HepG2 (cell line): ENCODE data around the gene PPP1R7. TPM values are rescaled to one million over a fixed set of nuclear protein-coding genes. Genes with fewer than 3 reads are reported as not detected.

ENCODE experiments used
- ATAC-seq: fragments of 200-7000 bp; cut with Tn5 transposase; 3 replicates; pipeline ENCODE4 v1.9.1; 2020; ENCODE audit warnings: mild to moderate bottlenecking, moderate library complexity
- BruUV-seq: library from RNA; stranded (reverse); fragments of 400-500 nt; replicated peaks from 2 replicates; lab custom pipeline; 2021; lab: Mats Ljungman, UMichigan
- CTCF ChIA-PET: fragments of 300-600 bp; formaldehyde crosslinking; extraction: SDS; loops from one replicate; lab custom pipeline; 2021; ENCODE audit warnings: low total read pairs, inconsistent platforms, low intra/inter-chr PET ratio; lab: Yijun Ruan, JAX
- POLR2A ChIA-PET: fragments of 350-600 bp; sonication (Branson Sonifier 250); formaldehyde crosslinking; loops from one replicate; lab custom pipeline; 2020; ENCODE audit warnings: antibody characterized with exemption, inconsistent platforms; lab: Yijun Ruan, JAX
- DNase-seq: peaks from one replicate; pipeline ENCODE4 v3.0.0-alpha.2; 2015; ENCODE audit warnings: low spot score
- FAIRE-seq: peaks from 3 replicates; lab custom pipeline; 2011; peaks lifted over from hg19 to GRCh38; lab: Jason Lieb, UNC
- H2AFZ ChIP-seq: one replicate; pipeline ENCODE4 v1.6.1; 2011; ENCODE audit warnings: low read length, inconsistent platforms
- H3K27ac ChIP-seq: fragments of 300-600 bp; 3 replicates; pipeline ENCODE4 v1.8.0; 2011; ENCODE audit warnings: mixed run types, mild to moderate bottlenecking, mixed read lengths, low read length, inconsistent platforms; ENCODE audit not compliant: insufficient read depth; ENCODE audit errors: extremely low read length
- H3K27me3 ChIP-seq, 2 experiments: fragments of 200-600 bp in 1 of 2; 2 replicates in 1 of 2; 3 replicates in 1 of 2; pipeline versions ENCODE4 v1.6.0 to v1.8.0; 2011; ENCODE audit warnings: low read length in 2 of 2, mild to moderate bottlenecking in 2 of 2, moderate library complexity in 2 of 2, inconsistent platforms in 1 of 2; ENCODE audit not compliant: insufficient read depth in 2 of 2, control insufficient read depth in 1 of 2
- H3K36me3 ChIP-seq, 2 experiments: fragments of 200-600 bp in 1 of 2; replicated peaks in 1 of 2; 2 replicates in 1 of 2; 3 replicates in 1 of 2; pipeline versions ENCODE4 v1.5.1 to v1.8.0; 2011; ENCODE audit warnings: low read length in 2 of 2, inconsistent platforms in 1 of 2; ENCODE audit not compliant: insufficient read depth in 2 of 2, control insufficient read depth in 1 of 2
- H3K4me1 ChIP-seq: 2 replicates; pipeline ENCODE4 v1.5.1; 2012; ENCODE audit warnings: low read length, inconsistent platforms; ENCODE audit not compliant: insufficient read depth
- H3K4me2 ChIP-seq: 2 replicates; pipeline ENCODE4 v1.6.0; 2011; ENCODE audit warnings: low read depth, low read length, inconsistent platforms
- H3K4me3 ChIP-seq, 3 experiments: fragments of 200-600 bp in 1 of 3; sonication (generic), shearing (Covaris generic) in 1 of 3; replicated peaks in 1 of 3; 2 replicates each; pipeline ENCODE4 v1.5.1; 2011 to 2016; ENCODE audit warnings: low read length in 3 of 3, inconsistent platforms in 2 of 3, low read depth in 2 of 3, mild to moderate bottlenecking in 2 of 3, control low read depth in 1 of 3, mixed read lengths in 1 of 3; ENCODE audit not compliant: insufficient read depth in 1 of 3
- H3K79me2 ChIP-seq: one replicate; pipeline ENCODE4 v1.6.1; 2011; ENCODE audit warnings: low read length, inconsistent platforms; ENCODE audit not compliant: insufficient read depth
- H3K9ac ChIP-seq: 2 replicates; pipeline ENCODE4 v1.6.0; 2011; ENCODE audit warnings: mild to moderate bottlenecking, low read depth, low read length, inconsistent platforms; ENCODE audit not compliant: insufficient read depth
- H3K9me3 ChIP-seq: 2 replicates; pipeline ENCODE4 v1.5.1; 2012; ENCODE audit warnings: mild to moderate bottlenecking, low read length
- H4K20me1 ChIP-seq: 2 replicates; pipeline ENCODE4 v1.6.0; 2011; ENCODE audit warnings: inconsistent platforms, mild to moderate bottlenecking, low read length, moderate library complexity; ENCODE audit not compliant: insufficient read depth
- ARID2 ChIP-seq: sonication (generic); formaldehyde crosslinking; IDR thresholded peaks from 2 replicates; pipeline ENCODE4 v1.8.1; 2022; ENCODE audit warnings: mild to moderate bottlenecking, missing genetic modification reagents, borderline replicate concordance
- CENPT ChIP-seq: sonication (generic); formaldehyde crosslinking; IDR thresholded peaks from 2 replicates; pipeline ENCODE4 v1.8.0; 2022; ENCODE audit warnings: low read depth, mild to moderate bottlenecking, moderate library complexity, missing genetic modification reagents
- CREB1 ChIP-seq, 2 experiments: fragments of 450-650 bp in 1 of 2; IDR thresholded peaks; 2 replicates each; pipeline ENCODE4 v1.6.1; 2016 to 2017; ENCODE audit warnings: control low read depth in 1 of 2, mild to moderate bottlenecking in 1 of 2, missing compliant biosample characterization in 1 of 2, missing genetic modification characterization in 1 of 2
- KLF12 ChIP-seq: sonication (generic); formaldehyde crosslinking; IDR thresholded peaks from 2 replicates; pipeline ENCODE4 v1.4.0; 2020; ENCODE audit warnings: missing genetic modification reagents, borderline replicate concordance
- KLF15 ChIP-seq: sonication (generic); formaldehyde crosslinking; IDR thresholded peaks from 2 replicates; pipeline ENCODE4 v1.8.1; 2023; ENCODE audit warnings: borderline replicate concordance, mild to moderate bottlenecking, inconsistent platforms, missing genetic modification reagents, mixed read lengths
- KLF6 ChIP-seq: IDR thresholded peaks from 2 replicates; pipeline ENCODE4 v1.8.0; 2016; ENCODE audit warnings: missing biosample characterization, missing genetic modification reagents
- MAX ChIP-seq: IDR thresholded peaks from 2 replicates; pipeline ENCODE4 v1.6.1; 2012; ENCODE audit warnings: inconsistent platforms
- MZF1 ChIP-seq: sonication (generic); formaldehyde crosslinking; IDR thresholded peaks from 2 replicates; pipeline ENCODE4 v1.8.1; 2023; ENCODE audit warnings: mild to moderate bottlenecking, missing genetic modification reagents, borderline replicate concordance
- PHF5A ChIP-seq: IDR thresholded peaks from one replicate; pipeline ENCODE4 v1.6.1; 2018; ENCODE audit warnings: low read depth, missing genetic modification reagents; ENCODE audit not compliant: unreplicated experiment
- RFXAP ChIP-seq: sonication (generic); formaldehyde crosslinking; IDR thresholded peaks from 2 replicates; pipeline ENCODE4 v1.4.0; 2020; ENCODE audit warnings: missing genetic modification reagents, borderline replicate concordance
- SNAPC2 ChIP-seq: sonication (generic); formaldehyde crosslinking; IDR thresholded peaks from 2 replicates; pipeline ENCODE4 v1.8.1; 2022; ENCODE audit warnings: mild to moderate bottlenecking, missing genetic modification reagents
- TGIF2 ChIP-seq: IDR thresholded peaks from 2 replicates; pipeline ENCODE4 v1.6.1; 2016; ENCODE audit warnings: control low read depth, missing compliant biosample characterization
- THYN1 ChIP-seq: sonication (generic); formaldehyde crosslinking; IDR thresholded peaks from 2 replicates; pipeline ENCODE4 v1.8.1; 2023; ENCODE audit warnings: low read depth, mild to moderate bottlenecking, moderate library complexity, missing genetic modification reagents, borderline replicate concordance
- TIGD3 ChIP-seq: sonication (generic); formaldehyde crosslinking; IDR thresholded peaks from 2 replicates; pipeline ENCODE4 v1.5.1; 2020; ENCODE audit warnings: mild to moderate bottlenecking, missing genetic modification reagents, borderline replicate concordance
- YY1 ChIP-seq: IDR thresholded peaks from 2 replicates; pipeline ENCODE4 v1.6.1; 2011; ENCODE audit warnings: low read length, low read depth, moderate library complexity, mild to moderate bottlenecking; ENCODE audit not compliant: insufficient read depth, insufficient replicate concordance
- ZNF546 ChIP-seq: sonication (generic); formaldehyde crosslinking; conservative IDR thresholded peaks from 2 replicates; pipeline ENCODE4 v1.8.1; 2023; ENCODE audit warnings: mild to moderate bottlenecking, missing genetic modification reagents
- ZNF550 ChIP-seq: sonication (generic); formaldehyde crosslinking; IDR thresholded peaks from 2 replicates; pipeline ENCODE4 v1.4.0; 2020; ENCODE audit warnings: mild to moderate bottlenecking, missing genetic modification reagents, borderline replicate concordance
- ZNF746 ChIP-seq: sonication (generic); formaldehyde crosslinking; IDR thresholded peaks from 2 replicates; pipeline ENCODE4 v1.8.0; 2022; ENCODE audit warnings: mild to moderate bottlenecking, missing genetic modification reagents
- ZSCAN30 ChIP-seq: sonication (generic); formaldehyde crosslinking; IDR thresholded peaks from 2 replicates; pipeline ENCODE4 v1.5.0; 2020; ENCODE audit warnings: mild to moderate bottlenecking, missing genetic modification reagents
- WGBS: methylation state at CpG from one replicate; pipeline ENCODE4 v1.1.6; 2017; ENCODE audit warnings: low lambda C conversion rate; 5-methylcytosine and 5-hydroxymethylcytosine counted together
- in situ Hi-C: cut with HindIII; loops from 2 replicates; pipeline ENCODE4 v1.10.0; 2017; ENCODE audit warnings: low pct_unique_long_range_greater_than_20kb; ENCODE audit not compliant: extremely low pct_ligation_motif_present
- intact Hi-C: fragments of 100-400 bp; cut with micrococcal nuclease; formaldehyde crosslinking; loops from one replicate; pipeline ENCODE4 v1.10.0; 2022; ENCODE audit not compliant: unreplicated experiment
- polyA plus RNA-seq, 8 experiments: library from polyadenylated mRNA; depleted of rRNA in 3 of 8; stranded (reverse) in 7 of 8; unstranded in 1 of 8; fragments of >200 nt; fragmentation: Illumina TruSeq in 4 of 8; extraction: Trizol in 4 of 8; gene quantifications; 2 replicates each; pipeline versions ENCODE4 v1.2.1 to v1.2.3, GENCODE V29; 2011 to 2016; ENCODE audit warnings: low read depth in 4 of 8, missing spikeins in 1 of 8, mixed read lengths in 1 of 8; ENCODE audit not compliant: insufficient read depth in 1 of 8
- total RNA-seq, 5 experiments: library from RNA; depleted of rRNA; stranded (reverse); fragments of >200 nt; fragmentation: Illumina TruSeq; extraction: Trizol; gene quantifications; 2 replicates each; pipeline ENCODE4 v1.2.3, GENCODE V29; 2016; ENCODE audit warnings: low read depth in 1 of 5
- TF ChIP-seq, protein P1 (sequence below): IDR thresholded peaks from 2 replicates; pipeline ENCODE4 v1.6.1; 2016; ENCODE audit warnings: control low read depth

Gene PPP1R7
- total and polyA plus RNA-seq, 2 of the 13 experiments (the other 11 are each of a cell fraction or from before 2014, with no cell fraction given) = 33.3 to 67.9 TPM

DNA sequence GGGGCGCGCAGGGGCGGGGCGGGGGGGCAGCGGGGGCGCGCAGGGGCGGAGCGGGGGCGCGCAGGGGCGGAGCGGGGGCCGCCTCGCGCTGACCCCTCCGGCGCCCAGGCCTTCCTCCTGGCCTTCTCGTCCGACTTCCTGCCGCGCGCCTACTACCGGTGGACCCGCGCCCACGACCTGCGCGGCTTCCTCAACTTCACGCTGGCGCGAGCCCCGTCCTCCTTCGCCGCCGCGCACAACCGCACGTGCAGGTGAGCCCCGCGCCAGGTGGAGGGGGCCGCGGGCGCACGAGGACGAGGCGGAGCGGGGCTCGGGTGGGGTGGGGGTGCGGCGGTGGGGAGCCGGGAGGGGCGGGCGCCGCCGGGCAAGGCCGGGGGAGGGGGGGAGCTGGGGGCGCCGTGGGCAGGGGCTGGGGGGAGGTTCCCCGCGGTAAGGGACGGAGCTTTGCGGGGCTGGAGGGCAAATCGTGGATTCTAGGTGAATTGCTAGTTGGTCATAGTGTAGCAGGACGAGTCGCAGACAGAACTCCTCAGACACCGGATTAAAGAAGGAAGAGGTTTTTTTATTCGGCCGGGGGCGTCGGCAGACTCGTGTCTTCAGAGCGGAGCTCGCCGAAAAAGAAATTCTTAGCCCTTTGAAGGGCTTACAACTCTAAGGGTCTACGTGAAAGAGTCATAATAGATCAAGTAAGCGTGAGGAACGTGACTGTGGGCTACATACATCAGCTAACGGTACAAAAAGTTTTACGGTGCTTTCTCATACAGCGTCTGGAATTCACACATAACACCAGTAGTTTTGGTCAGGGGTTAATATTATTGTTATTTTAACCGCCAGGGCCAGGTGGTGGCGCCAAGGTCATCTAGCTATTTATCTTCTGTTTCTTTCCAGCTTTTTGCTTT is 68.1 kb downstream of the PPP1R7 start:
- in situ Hi-C loops (loop anchor here (5.0 to 25.0 kb wide), 2 partner anchors 126 to 656 kb away; partner anchors contain the start of genes ANKMY1, DUSP28 and RNPEPL1), intact Hi-C loops (loop anchor here (1.0 kb wide), 1 partner anchor 68 kb away; the partner anchor contains the start of gene PPP1R7)
- Histone ChIP-seq H3K27me3 (peaks cover 2 to 13% of the 10 kb centered on the region in 2 experiments; a peak in 3 of 5 replicates), H3K27ac (peak overlapping the region; percentile 84), H3K4me2 (peak overlapping the region; percentile 88), H3K79me2 (peaks cover 41% of the 10 kb centered on the region), H3K4me1 (peaks cover 73% of the 10 kb centered on the region), H3K4me3 (peak overlapping the region; percentile 61 to 77 (median 70)), H3K36me3 (peaks cover 2 to 7% of the 10 kb centered on the region in 2 experiments; a peak in 2 of 5 replicates), H3K9ac (peak overlapping the region; percentile 82), H2AFZ (peak overlapping the region; percentile 13), H4K20me1 (peaks cover 3% of the 10 kb centered on the region; the same call in 1 of the 2 replicates), H3K9me3 (no peaks in the 10 kb centered on the region)
- WGBS = 2% methylated on average over 61 of the region's 83 CpGs
- TSS peak; percentile 62 for BruUV-seq
- ATAC-seq (peak; percentile 53), FAIRE-seq (no peak), DNase-seq (peak; percentile 68)
- CTCF ChIA-PET = no interaction called here
- POLR2A ChIA-PET = interaction anchor here (1.1 to 1.2 kb wide), 2 partner anchors 67 to 97 kb away, joined by 3 to 5 read pairs; partner anchors contain the start of gene PPP1R7
- TF ChIP-seq MAX = peak; percentile 95
- TF ChIP-seq TGIF2 (CRISPR knock-in tag) = peak; percentile 73; the same call in 1 of the 2 replicates
- TF ChIP-seq KLF15 (CRISPR knock-in tag) = peak; percentile 89; the same call in 1 of the 2 replicates
- TF ChIP-seq KLF12 = 0 out of 2 replicates have a peak, but pooled peaks have one; percentile 56
- TF ChIP-seq THYN1 (CRISPR knock-in tag) = no peak
- peak; percentile 81; the same call in 1 of the 2 replicates for TF ChIP-seq ZNF546 (CRISPR knock-in tag)
- no peak for TF ChIP-seq RFXAP (CRISPR knock-in tag)
- no peak for TF ChIP-seq ZSCAN30 (CRISPR knock-in tag)
- no peak for TF ChIP-seq PHF5A (CRISPR knock-in tag)
- TF ChIP-seq MZF1 = no peak
- TF ChIP-seq, protein P1, sequence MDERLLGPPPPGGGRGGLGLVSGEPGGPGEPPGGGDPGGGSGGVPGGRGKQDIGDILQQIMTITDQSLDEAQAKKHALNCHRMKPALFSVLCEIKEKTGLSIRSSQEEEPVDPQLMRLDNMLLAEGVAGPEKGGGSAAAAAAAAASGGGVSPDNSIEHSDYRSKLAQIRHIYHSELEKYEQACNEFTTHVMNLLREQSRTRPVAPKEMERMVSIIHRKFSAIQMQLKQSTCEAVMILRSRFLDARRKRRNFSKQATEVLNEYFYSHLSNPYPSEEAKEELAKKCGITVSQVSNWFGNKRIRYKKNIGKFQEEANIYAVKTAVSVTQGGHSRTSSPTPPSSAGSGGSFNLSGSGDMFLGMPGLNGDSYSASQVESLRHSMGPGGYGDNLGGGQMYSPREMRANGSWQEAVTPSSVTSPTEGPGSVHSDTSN (CRISPR knock-in tag) = no peak
- 0 out of 2 replicates have a peak, but pooled peaks have one; percentile 46 for TF ChIP-seq TIGD3
- TF ChIP-seq CENPT (CRISPR knock-in tag) = peak; percentile 97
- TF ChIP-seq CREB1 (IDR thresholded peaks at IDR 0.05) = no peak
- TF ChIP-seq CREB1 (CRISPR knock-in tag; IDR thresholded peaks at IDR 0.05) = no peak
- TF ChIP-seq KLF6 (CRISPR knock-in tag) = no peak
- TF ChIP-seq ARID2 (CRISPR knock-in tag) = no peak; the same call in 1 of the 2 replicates
- peak; percentile 13; the same call in 1 of the 2 replicates for TF ChIP-seq ZNF746
- peak; percentile 50 for TF ChIP-seq SNAPC2 (CRISPR knock-in tag)
- peak; percentile 47 for TF ChIP-seq YY1
- 0 out of 2 replicates have a peak, but pooled peaks have one; percentile 43 for TF ChIP-seq ZNF550 (CRISPR knock-in tag)
